ENCODE measurements around the gene ZNF774. TPM values are rescaled to one million over a fixed set of nuclear protein-coding genes. Genes with fewer than 3 reads are reported as not detected.

The ZNF774 gene
- total RNA-seq, 1 donor from 2014 or later: 9.5 TPM

DNA sequence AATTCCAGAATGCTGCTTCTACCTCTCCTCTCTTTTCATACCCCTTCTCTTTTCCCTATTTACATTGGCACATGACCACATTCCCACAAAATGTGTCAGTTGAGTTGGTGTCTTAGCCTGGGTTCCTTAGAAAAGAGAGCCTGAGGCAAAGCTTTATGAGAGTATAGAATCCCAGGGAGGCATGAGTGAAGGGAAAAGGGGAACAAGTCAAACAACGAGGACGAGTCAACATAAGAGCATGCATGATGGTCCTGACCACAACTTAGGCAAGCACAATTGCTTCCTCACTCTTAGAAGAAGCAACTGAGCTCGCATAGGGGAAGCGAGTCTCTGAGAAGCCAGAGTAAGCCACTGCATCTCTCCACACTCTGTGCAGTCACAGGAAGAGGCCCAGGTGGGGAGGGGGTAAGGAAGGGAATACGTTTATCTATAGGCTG, 15.4 kb upstream of the ZNF774 start:
- H3K27me3 Mint-ChIP-seq: no peaks in the 10 kb centered on the region

DNA sequence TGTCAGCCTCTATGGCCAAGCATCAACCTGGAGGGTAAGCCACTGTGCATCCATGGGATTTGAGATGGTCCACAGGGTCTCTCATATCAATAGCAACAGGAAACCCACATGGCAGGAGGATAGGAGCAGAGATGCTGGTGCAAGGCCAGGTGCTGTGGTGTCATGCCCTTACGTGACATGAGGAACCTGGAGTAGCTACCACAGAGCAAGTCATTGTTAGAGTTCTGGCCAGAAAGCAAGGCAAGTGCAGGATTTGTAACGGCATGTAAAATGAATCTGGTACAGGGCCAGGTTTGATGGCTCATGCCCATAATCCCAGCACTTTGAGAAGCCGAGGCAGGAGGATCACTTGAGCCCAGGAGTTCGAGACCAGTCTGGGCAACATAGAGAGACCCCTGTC, 14.8 kb upstream of the ZNF774 start:
- TF ChIP-seq, protein P1, sequence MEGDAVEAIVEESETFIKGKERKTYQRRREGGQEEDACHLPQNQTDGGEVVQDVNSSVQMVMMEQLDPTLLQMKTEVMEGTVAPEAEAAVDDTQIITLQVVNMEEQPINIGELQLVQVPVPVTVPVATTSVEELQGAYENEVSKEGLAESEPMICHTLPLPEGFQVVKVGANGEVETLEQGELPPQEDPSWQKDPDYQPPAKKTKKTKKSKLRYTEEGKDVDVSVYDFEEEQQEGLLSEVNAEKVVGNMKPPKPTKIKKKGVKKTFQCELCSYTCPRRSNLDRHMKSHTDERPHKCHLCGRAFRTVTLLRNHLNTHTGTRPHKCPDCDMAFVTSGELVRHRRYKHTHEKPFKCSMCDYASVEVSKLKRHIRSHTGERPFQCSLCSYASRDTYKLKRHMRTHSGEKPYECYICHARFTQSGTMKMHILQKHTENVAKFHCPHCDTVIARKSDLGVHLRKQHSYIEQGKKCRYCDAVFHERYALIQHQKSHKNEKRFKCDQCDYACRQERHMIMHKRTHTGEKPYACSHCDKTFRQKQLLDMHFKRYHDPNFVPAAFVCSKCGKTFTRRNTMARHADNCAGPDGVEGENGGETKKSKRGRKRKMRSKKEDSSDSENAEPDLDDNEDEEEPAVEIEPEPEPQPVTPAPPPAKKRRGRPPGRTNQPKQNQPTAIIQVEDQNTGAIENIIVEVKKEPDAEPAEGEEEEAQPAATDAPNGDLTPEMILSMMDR (IDR thresholded peaks at IDR 0.05; ENCODE audit: unreplicated experiment): no peak
- Mint-ChIP-seq H3K36me3 (ENCODE audit: insufficient read depth) (no peaks in the 10 kb centered on the region), H3K27ac (no peak overlapping the region)

More for the DNA sequence above, 15.4 kb upstream of the ZNF774 start:
- no peaks in the 10 kb centered on the region for H3K36me3 Mint-ChIP-seq (ENCODE audit: insufficient read depth)
- H3K27ac Mint-ChIP-seq: peak overlapping the region; percentile 42
- H3K9me3 Mint-ChIP-seq (ENCODE audit: low read depth): no peaks in the 10 kb centered on the region
- TF ChIP-seq, protein P1 (IDR thresholded peaks at IDR 0.05; ENCODE audit: unreplicated experiment): no peak
- peaks cover 23% of the 10 kb centered on the region for H3K4me1 Mint-ChIP-seq (ENCODE audit: low read depth)
- DNase-seq (ENCODE audit: low spot score, unreplicated experiment): no peak
- H3K4me3 Mint-ChIP-seq (ENCODE audit: low read depth): no peak overlapping the region

DNA sequence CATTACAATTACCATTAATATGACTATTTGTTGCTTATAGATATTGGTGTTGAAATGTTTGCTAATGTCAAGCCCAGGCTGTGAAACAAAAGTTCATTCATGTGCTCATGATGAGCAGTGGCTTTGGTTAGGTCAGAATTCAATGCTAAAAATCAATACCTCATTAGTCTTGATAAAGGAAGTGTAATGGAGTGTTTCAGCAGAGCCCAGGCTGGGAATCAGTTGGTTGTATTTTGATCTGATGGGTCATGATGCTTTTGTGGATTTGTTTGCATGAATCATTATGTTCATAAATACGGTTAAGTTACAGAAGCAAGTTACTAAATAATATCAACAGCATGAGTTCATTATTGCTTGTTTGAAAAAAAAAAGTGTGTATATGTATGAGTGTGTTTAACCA, 13.6 kb upstream of the ZNF774 start:
- Mint-ChIP-seq H3K27ac (peak overlapping the region; percentile 60), H3K36me3 (ENCODE audit: insufficient read depth) (no peaks in the 10 kb centered on the region), H3K9me3 (ENCODE audit: low read depth) (no peaks in the 10 kb centered on the region), H3K4me3 (ENCODE audit: low read depth) (no peak overlapping the region), H3K27me3 (no peaks in the 10 kb centered on the region), H3K4me1 (ENCODE audit: low read depth) (peaks cover 24% of the 10 kb centered on the region)
- DNase-seq (ENCODE audit: low spot score, unreplicated experiment): no peak
- TF ChIP-seq, protein P1 (IDR thresholded peaks at IDR 0.05; ENCODE audit: unreplicated experiment): no peak

More for the DNA sequence above, 14.8 kb upstream of the ZNF774 start:
- Mint-ChIP-seq H3K4me1 (ENCODE audit: low read depth) (peaks cover 23% of the 10 kb centered on the region), H3K9me3 (ENCODE audit: low read depth) (no peaks in the 10 kb centered on the region), H3K27me3 (no peaks in the 10 kb centered on the region), H3K4me3 (ENCODE audit: low read depth) (no peak overlapping the region)
- no peak for DNase-seq (ENCODE audit: low spot score, unreplicated experiment)

DNA sequence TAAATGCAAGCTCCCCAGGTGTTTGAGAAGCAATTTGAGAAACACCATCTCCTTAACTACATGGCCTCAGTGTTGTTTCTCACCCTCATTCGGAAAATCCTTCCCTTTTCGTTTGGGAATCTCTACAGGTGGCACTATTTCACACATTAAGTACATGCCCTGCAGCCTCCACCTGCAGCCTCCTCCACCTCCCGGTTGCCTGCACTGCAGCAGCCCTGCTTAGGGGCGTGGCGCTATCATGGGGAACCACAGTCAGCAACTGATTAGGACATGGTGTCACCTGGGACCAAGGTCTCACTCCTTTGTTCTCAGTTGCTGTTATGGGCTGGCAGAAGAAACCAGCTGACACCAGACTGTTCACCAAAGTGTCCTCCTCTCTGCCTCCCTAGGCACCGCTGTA, 11.7 kb upstream of the ZNF774 start:
- DNase-seq (ENCODE audit: low spot score, unreplicated experiment): no peak
- Mint-ChIP-seq H3K4me3 (ENCODE audit: low read depth) (no peak overlapping the region), H3K27ac (no peak overlapping the region), H3K27me3 (peaks cover 4% of the 10 kb centered on the region), H3K4me1 (ENCODE audit: low read depth) (peaks cover 17% of the 10 kb centered on the region), H3K9me3 (ENCODE audit: low read depth) (no peaks in the 10 kb centered on the region), H3K36me3 (ENCODE audit: insufficient read depth) (no peaks in the 10 kb centered on the region)
- TF ChIP-seq, protein P1 (IDR thresholded peaks at IDR 0.05; ENCODE audit: unreplicated experiment): no peak

DNA sequence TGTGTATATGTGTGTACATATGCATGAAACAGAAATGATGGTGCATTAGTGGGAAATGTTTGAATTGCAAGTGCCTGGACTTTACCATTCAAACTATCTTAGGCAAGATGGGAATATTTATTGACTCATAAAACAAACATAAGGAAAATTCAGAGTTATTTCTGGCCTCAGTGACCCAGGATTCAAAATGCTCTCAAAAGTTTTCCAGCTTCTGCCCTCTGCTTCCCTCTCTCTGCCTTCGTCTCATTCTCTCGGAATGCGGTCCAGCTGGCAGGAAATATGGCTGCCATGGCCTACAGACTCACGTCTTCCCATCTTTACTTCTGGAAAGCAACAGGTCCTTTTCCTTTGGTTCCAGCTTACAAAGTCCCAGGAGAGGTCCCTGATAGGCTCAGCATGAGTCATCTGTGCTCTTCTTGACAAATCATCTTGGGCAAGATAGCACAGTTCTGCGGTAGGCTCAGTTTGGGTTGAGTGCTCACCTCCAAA, 8.7 kb upstream of the ZNF774 start:
- peaks cover 11% of the 10 kb centered on the region for H3K27me3 Mint-ChIP-seq
- H3K9me3 Mint-ChIP-seq (ENCODE audit: low read depth): no peaks in the 10 kb centered on the region
- no peak overlapping the region for H3K4me3 Mint-ChIP-seq (ENCODE audit: low read depth)
- H3K4me1 Mint-ChIP-seq (ENCODE audit: low read depth): peaks cover 13% of the 10 kb centered on the region
- H3K27ac Mint-ChIP-seq: no peak overlapping the region
- TF ChIP-seq, protein P1 (IDR thresholded peaks at IDR 0.05; ENCODE audit: unreplicated experiment): no peak
- no peak for DNase-seq (ENCODE audit: low spot score, unreplicated experiment)
- no peaks in the 10 kb centered on the region for H3K36me3 Mint-ChIP-seq (ENCODE audit: insufficient read depth)
